Head of caudate nucleus (tissue), 42 donors: ENCODE data around the gene CSK.

ENCODE experiments used
- DNase-seq, 42 donors: peaks; one replicate each; pipeline versions ENCODE4 v3.0.0 to v3.0.0-alpha.2; 2020 to 2021; ENCODE audit warnings: mixed read lengths in 7 of 42
- intact Hi-C: fragments of 100-400 bp; cut with DNase I; formaldehyde crosslinking; loops from one replicate; pipeline ENCODE4 v1.15.0; 2022

Gene CSK

DNA sequence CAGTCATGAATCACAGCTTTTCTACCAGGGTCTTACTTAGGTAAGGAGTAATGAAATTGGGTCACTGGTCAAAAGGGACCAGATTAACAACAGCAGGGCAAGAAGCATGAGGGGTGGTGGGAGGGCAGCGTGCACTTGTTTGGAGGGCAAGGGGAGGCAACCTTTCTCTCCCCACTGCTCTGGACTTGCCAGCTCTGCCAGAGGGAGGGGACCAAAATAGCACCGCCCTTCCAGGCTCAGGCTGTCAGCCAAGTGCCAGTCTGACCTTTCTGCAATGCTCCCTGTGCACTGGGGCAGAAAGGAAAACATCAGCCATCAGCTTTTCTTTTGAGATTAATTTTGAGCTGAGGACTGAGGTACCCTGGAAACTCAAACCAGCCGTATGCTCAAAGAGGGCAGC lies 65.6 kb downstream of the CSK start:
- DNase-seq: peak in 6 of 42 donors; percentile 39 to 55 (median 46)
- intact Hi-C loops: no loop called here

DNA sequence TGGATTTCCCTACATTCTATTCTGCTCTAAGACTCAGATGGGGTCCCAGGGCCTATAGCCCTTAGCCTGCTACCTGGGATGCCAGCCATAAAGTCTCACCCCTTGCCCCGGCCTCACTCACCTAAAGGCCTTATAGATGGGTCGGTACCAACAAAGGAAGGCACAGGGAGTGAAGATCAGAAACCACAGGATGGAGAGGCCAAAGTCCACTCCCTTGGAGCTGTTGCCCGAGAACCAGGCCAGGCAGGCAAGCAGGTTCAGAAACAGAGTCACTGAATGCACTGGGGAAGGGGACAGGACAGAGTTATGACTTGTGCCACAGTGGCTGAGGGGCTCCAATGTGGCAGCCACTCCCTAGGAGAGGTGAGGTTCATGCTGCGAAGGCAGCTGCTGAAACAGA lies 68.5 kb downstream of the CSK start:
- DNase-seq: no peak
- intact Hi-C loops: no loop called here

DNA sequence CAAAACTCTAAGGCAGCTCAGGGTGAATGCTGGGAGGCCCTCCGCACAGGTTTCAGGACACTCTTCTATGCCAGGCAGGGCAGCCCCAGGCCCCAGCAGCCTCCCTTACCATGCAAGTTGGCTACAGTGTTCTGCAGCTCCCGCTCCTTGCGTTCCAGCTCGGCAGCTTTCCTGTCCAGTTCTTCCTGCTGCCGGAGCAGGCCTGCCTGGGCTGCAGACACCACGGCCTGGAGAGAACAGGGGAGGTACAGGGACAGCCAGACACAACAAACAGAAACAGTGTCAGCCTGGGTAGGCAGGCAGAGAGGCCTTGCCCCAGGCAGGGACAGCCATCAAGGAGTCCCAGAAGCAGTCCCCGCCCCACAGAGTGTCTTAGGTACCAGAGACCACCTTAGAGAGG lies 70.1 kb downstream of the CSK start:
- DNase-seq: no peak
- intact Hi-C loops: no loop called here
